GM12878 (cell line): ENCODE measurements around the gene IFNK.

Experiments used
- EZH2 ChIP-seq: IDR thresholded peaks from 2 replicates; pipeline ENCODE4 v1.6.1; 2012; ENCODE audit warnings: low read depth, mild to moderate bottlenecking, control low read depth, inconsistent platforms, low read length, borderline replicate concordance; ENCODE audit not compliant: control insufficient read depth
- JUNB ChIP-seq: IDR thresholded peaks from 2 replicates; pipeline ENCODE4 v1.6.1; 2016; ENCODE audit warnings: antibody characterized with exemption, mild to moderate bottlenecking
- POLR2A ChIP-seq: IDR thresholded peaks from 2 replicates; pipeline ENCODE4 v1.6.1; 2011; ENCODE audit warnings: low read depth, mild to moderate bottlenecking, low read length
- POLR2AphosphoS5 ChIP-seq: IDR thresholded peaks from 2 replicates; pipeline ENCODE4 v1.6.1; 2011; ENCODE audit warnings: mild to moderate bottlenecking, low read length, inconsistent platforms
- RAD51 ChIP-seq: fragments of 450-650 bp; IDR thresholded peaks from 2 replicates; pipeline ENCODE4 v1.6.1; 2016; ENCODE audit warnings: moderate library complexity, mild to moderate bottlenecking, inconsistent platforms
- TF ChIP-seq, protein P1 (sequence below): fragments of 450-650 bp; formaldehyde crosslinking; IDR thresholded peaks from 2 replicates; pipeline ENCODE4 v1.5.0; 2022; ENCODE audit warnings: mild to moderate bottlenecking, missing genetic modification characterization
- TF ChIP-seq, protein P2 (sequence below): IDR thresholded peaks from 2 replicates; pipeline ENCODE4 v1.6.1; 2012; ENCODE audit warnings: low read depth, low read length, improper control_type of control experiment

DNA sequence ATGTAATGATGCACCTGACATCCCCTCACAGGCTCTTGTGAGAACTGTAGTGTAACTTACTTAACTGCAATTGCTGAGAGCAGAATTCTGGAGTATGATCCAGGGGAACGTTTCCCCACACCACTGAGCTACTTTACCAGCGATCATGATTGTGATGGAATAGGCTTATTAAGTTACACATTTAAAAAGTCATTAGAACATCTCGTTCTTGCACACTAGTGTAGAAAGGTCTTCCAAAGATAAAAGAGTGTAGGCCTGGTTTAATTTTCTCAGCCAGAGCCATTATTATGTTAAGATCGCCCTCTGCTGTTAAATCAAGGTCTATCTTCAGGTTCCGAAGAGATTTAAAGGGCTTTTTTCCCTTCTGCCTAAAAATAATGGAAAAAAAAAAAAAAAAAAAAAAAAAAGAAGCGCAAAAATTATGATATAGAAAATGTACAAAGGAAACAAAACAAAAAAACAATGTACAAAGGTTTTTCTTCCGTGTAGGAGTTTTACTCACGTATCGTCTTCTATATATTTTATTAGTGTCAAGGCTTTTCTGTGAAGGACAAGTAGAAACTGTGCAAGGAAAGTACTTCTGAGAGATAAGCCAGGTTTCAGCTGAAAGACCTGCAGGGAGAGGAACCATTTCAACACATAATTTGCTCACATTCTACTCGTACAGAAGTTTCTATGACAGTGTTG, 24.1 kb downstream of the IFNK start:
- TF ChIP-seq JUNB (no peak), POLR2A (no peak), POLR2AphosphoS5 (no peak), EZH2 (no peak), RAD51 (no peak)
- TF ChIP-seq, protein P1, sequence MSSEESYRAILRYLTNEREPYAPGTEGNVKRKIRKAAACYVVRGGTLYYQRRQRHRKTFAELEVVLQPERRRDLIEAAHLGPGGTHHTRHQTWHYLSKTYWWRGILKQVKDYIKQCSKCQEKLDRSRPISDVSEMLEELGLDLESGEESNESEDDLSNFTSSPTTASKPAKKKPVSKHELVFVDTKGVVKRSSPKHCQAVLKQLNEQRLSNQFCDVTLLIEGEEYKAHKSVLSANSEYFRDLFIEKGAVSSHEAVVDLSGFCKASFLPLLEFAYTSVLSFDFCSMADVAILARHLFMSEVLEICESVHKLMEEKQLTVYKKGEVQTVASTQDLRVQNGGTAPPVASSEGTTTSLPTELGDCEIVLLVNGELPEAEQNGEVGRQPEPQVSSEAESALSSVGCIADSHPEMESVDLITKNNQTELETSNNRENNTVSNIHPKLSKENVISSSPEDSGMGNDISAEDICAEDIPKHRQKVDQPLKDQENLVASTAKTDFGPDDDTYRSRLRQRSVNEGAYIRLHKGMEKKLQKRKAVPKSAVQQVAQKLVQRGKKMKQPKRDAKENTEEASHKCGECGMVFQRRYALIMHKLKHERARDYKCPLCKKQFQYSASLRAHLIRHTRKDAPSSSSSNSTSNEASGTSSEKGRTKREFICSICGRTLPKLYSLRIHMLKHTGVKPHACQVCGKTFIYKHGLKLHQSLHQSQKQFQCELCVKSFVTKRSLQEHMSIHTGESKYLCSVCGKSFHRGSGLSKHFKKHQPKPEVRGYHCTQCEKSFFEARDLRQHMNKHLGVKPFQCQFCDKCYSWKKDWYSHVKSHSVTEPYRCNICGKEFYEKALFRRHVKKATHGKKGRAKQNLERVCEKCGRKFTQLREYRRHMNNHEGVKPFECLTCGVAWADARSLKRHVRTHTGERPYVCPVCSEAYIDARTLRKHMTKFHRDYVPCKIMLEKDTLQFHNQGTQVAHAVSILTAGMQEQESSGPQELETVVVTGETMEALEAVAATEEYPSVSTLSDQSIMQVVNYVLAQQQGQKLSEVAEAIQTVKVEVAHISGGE (CRISPR knock-in tag), result no peak
- TF ChIP-seq, protein P2, sequence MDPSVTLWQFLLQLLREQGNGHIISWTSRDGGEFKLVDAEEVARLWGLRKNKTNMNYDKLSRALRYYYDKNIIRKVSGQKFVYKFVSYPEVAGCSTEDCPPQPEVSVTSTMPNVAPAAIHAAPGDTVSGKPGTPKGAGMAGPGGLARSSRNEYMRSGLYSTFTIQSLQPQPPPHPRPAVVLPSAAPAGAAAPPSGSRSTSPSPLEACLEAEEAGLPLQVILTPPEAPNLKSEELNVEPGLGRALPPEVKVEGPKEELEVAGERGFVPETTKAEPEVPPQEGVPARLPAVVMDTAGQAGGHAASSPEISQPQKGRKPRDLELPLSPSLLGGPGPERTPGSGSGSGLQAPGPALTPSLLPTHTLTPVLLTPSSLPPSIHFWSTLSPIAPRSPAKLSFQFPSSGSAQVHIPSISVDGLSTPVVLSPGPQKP, result no peak
